RCC 7860 (cell line): ENCODE measurements around the gene PCGF1.
A peak's percentile ranks its signal among the peaks of the same experiment; 100 is the strongest.

Experiments used
- DNase-seq: peaks from one replicate; pipeline ENCODE4 v3.0.0-alpha.2; 2015; ENCODE audit warnings: low spot score
- FAIRE-seq: peaks from 2 replicates; lab custom pipeline; 2012; peaks lifted over from hg19 to GRCh38; lab: Jason Lieb, UNC

The PCGF1 gene

DNA sequence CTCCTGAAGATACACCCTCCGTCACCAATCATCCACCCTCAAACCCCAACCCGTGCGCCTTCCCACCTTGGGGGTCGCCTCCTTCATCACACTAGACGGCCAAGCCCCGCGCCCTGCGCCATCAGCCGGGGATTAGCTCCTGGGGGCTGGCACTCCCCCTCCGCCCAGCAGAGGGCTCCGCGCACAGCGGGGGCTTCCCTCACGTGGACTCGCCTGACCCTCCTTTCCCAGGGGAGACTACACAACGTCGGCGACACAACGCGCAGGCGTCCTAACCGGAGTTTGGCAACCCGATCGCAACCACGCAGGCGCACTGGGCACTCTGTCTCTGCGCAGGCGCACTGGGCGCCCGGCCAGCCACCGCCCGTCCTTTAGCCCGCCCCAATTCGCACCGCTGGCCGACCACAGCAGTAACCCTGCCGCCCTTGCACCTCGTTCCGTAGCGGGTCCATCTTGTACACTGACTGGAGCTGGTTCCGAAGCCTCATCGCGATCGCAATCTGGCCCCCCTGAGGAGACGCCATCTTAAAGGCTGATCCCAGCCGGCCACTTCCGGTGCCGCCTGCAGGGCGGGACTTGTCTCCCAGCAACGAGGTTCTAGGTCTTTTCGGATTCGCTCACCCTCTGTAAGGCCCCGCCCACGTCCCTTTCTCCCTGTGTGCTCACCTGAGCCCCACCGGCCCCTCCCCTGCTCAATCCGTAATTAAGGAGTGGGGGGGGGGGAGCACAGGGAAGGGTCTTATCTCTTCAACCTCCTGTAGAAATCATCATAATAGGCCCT, at the start of gene PCGF1:
Gene PCGF1 (minus strand): TSS at position 551 of the 781 bp plus-strand sequence. CDS start 27 bp downstream, at position 524.
- DNase-seq = peak; percentile 93
- FAIRE-seq = peak; percentile 49

DNA sequence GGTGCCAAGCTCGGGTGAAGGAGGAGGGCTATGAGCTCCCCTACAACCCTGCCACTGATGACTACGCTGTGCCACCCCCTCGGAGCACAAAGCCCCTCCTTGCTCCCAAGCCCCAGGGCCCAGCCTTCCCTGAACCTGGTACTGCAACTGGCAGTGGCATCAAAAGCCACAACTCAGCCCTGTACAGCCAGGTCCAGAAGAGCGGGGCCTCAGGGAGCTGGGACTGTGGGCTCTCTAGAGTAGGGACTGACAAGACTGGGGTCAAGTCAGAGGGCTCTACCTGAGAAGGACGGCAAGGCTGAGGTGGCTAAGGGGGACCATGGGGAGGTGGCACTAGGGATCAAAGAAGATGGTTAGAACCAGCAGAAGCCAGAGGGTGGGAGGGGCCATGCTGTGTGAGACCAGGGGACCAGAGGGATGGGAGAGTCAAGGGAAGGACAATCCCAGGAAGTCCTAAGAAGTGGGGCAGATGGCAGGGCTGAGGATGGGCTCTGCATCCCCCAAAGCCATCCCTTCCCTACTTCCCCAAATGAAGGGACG, 49.4 kb upstream of the PCGF1 start:
- DNase-seq = no peak

DNA sequence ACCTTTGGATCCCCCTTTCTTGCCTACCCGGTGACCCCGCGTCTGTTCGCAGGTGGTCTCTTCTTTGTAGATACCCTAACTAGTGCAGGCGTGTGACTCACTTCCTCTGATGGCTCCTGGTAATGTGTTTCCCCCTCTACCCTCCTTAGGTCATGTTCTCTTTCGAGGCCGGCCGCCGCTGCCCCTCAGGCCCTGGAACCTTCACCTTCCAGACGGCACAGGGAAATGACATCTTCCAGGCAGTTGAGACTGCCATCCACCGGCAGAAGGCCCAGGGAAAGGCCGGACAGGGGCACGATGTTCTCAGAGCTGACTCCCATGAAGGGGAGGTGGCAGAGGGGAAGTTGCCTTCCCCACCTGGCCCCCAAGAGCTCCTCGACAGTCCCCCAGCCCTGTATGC, 48.7 kb upstream of the PCGF1 start:
- FAIRE-seq (no peak), DNase-seq (no peak)

More for the DNA sequence above, 49.4 kb upstream of the PCGF1 start:
- no peak for FAIRE-seq

DNA sequence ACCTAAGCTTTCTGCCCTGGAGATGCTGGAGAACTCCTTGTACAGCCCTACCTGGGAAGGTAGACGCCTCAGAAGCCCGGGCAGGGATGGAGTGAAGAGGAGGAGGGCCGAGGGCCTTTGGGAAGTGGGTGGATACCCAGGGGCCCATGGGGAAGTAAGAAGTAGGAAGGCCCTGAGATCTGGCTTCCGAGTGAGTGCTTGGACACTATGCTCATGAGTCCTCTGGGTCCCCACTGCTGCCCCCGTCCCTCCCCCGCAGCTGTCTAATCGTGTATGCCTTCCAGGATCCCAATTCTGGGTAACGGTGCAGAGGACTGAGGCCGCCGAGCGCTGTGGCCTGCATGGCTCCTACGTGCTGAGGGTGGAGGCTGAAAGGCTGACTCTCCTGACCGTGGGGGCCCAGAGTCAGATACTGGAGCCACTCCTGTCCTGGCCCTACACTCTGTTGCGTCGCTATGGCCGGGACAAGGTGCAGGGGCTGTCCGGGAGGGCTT, 48.2 kb upstream of the PCGF1 start:
- DNase-seq (no peak), FAIRE-seq (no peak)

DNA sequence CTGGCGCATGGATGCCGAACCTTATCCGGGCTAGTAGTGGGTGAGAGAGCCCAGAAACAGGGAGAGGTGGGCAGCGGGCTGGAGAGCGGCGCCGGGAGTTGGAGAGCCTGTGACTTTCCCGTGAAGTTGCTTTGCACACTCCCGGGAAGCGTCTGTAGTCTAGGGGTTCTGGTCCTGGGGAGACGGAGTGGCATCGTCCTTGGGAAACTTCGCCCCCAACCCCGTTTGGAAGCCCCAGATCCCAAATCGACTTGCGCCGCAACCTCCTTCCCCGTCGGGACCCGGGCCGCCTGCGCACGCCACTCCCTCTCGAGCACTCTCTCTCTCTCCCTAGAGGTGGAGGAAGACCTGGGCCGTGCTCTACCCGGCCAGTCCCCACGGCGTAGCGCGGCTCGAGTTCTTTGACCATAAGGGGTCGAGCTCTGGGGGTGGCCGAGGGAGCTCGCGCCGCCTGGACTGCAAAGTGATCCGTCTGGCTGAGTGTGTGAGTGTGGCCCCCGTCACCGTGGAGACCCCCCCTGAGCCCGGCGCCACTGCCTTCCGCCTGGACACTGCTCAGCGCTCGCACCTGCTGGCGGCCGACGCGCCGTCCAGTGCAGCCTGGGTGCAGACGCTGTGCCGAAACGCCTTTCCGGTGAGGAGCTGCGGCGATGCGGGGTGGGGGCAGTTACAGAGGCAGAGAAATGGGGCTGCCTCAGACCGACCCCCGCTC, 47.5 kb upstream of the PCGF1 start:
- FAIRE-seq (no peak), DNase-seq (no peak)

DNA sequence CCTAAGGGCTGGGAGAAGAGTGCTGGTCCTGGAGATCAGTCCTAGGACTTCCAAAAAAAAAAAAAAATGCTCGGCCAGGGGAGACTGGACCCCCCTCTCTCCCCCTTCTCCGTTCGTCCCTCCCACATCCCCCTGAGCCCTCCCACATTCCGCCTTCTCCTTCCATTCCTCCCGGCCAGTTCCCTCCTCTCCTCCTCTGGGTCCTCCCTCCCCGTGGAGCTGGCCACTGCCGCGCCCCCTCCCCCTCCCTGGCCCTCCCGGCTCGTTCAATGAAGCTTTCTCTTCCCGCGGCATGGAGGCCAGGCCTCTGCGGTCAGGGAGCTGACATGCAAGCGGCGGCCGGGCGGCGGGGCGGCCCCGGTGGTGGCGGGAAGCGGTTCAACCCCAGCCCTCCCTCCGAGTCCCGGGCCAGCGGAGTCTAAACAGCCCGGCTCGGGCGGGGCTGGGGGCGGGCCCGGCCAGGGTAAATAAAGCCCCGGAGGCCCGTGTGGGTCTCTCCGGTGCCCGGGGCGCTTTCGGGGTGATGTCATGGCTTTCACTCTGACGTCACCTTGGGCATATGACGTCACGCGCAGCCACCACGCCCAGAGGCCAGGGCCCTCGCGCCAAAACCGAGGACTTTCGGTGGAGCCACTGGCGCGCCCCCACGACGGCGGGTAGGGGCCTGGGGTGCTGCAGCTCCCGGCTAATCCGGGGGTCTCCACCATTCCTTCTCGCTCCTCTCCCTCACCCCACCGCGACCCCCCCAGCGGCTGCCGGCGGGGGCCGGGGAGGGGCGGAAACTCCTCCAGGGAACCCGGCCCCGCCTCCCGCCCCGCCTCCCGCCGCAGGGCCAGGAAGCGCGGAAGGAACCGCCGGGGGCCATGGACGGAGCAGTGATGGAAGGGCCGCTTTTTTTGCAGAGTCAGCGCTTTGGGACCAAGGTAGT, 46.7 kb upstream of the PCGF1 start, which contains the start of the genes DOK1 and LOXL3:
Gene DOK1 (plus strand): TSS at position 829 of the 928 bp plus-strand sequence. CDS start 35 bp downstream, at position 864.
Gene LOXL3 (minus strand): TSS at position 51 of the 928 bp plus-strand sequence. CDS start 1,308 bp downstream, outside the sequence.
- DNase-seq = peak; percentile 65
- no peak for FAIRE-seq

DNA sequence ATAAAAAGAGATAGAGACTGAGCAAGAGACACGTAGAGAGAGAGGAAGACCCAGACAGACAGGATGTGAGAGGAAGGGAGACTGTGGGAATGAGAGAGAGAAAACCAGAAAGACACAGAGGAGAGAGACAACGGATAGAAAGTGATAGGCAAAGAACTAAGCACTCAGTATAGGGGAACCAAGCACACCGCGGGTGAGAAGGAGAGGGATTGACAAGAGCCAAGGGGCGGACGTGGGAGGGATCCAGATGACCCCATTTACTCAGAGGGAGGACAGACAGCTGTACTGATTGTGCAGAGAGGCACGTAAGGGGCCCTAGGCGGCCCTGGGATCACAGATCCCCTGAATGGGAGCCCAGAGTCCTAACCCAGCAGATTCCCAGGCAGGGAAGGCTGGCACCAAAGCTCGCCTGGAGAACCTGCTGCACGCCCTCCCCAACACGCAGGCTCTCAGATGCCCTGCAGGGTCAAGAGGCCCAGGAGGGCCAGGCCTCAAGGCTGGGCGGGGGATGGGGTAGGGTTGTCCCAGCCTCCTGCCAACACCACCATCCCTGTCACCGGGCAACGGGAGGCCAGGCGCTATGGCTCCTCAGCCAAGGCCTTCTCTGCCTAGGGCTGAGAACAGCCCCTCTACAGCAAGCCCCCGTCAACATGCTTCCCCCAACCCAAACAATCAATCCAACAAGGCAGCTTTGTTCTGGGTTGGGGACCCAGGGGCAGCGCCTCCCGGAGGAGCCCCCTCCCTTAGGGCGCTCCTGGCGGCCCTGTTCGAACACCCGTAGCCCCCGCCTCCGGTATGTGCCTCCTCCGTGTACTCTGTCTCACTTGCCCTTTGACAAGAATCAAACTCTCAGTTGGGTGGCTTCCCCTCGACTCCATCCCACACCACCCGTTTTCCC, 45.7 kb upstream of the PCGF1 start:
- DNase-seq (no peak), FAIRE-seq (no peak)

DNA sequence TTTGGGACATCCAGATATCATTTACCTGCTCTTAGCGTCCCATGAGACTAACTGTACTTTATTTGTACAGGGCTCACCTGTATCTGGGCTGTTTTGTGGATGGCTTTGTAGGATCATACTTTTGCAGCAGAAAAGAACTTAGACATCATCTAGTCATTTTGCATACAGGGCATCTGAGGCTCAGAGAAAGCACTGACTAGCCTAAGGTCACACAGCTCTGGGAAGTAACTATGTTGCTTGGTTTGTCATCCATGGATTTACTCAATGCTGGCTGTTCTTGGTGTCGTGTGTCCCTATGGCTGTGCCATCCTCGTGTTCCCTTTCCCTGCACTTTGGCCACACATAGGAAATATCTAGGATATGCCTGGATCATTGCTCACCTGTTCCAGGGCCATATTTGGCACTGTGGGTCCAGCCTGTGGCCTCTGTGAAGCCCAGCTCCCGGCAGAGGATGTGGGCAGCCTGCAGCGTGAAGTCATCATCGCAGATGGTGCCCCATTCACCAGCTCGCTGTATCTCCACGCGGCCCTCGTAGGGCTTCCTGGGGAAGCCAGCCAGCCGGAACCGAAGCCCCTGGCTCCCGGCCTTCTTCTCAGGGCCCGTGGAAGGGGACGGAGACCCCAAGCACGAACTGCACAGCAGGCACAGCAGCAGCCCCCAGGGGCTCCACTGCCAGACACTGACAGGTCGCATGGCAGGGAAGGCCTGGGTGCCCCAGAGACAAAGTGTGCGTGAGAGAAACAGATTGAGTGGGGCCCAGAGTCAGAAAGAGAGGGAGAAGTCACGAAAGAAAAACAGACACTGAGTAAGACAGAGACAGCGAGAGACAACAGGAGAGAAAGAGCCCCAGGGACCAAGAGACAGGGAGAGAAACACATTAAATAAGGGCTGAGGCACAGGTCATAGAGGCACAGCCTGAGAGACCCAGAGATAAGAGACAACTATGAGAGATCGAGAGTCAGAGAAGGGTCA, 44.7 kb upstream of the PCGF1 start:
- FAIRE-seq = no peak
- DNase-seq = no peak

DNA sequence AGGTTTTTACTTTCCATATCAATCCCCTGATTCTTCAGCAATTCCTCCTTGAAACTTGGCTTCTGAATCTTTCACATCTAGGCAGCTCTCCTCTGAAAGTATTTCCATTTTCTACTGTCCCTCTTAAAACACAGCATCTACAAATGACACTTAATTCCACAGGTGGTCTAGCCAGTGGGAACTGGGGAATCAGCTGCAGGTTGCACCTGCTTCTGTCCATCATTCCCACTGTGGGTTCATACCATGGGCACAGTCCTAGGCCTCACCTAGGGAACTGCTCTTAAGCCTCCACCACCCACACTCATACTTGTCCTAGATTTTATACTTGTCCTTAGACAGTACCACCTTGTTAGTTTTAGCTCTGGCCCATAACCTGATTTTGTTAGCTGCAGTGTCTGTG, 44.0 kb upstream of the PCGF1 start:
- FAIRE-seq = no peak
- DNase-seq = no peak

DNA sequence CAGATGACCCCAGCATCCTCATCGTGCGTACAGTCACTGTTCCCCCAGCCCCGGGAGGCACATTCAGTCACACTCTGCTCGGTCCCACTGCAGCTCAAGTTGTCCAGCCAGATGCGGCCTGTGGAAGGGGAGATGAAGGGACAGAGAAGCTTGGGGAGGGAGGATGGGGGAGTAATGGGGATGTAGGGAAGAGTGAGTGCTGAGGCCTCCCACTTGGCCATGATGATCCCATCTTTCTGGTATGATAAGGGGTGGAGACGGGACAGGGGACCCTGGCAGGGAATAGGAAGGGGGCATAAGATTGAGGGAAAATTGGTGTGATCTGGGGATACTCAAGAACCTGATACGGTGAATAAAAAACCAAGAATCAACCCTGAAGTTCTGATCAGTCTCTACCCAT, 42.7 kb upstream of the PCGF1 start:
- no peak for FAIRE-seq

DNA sequence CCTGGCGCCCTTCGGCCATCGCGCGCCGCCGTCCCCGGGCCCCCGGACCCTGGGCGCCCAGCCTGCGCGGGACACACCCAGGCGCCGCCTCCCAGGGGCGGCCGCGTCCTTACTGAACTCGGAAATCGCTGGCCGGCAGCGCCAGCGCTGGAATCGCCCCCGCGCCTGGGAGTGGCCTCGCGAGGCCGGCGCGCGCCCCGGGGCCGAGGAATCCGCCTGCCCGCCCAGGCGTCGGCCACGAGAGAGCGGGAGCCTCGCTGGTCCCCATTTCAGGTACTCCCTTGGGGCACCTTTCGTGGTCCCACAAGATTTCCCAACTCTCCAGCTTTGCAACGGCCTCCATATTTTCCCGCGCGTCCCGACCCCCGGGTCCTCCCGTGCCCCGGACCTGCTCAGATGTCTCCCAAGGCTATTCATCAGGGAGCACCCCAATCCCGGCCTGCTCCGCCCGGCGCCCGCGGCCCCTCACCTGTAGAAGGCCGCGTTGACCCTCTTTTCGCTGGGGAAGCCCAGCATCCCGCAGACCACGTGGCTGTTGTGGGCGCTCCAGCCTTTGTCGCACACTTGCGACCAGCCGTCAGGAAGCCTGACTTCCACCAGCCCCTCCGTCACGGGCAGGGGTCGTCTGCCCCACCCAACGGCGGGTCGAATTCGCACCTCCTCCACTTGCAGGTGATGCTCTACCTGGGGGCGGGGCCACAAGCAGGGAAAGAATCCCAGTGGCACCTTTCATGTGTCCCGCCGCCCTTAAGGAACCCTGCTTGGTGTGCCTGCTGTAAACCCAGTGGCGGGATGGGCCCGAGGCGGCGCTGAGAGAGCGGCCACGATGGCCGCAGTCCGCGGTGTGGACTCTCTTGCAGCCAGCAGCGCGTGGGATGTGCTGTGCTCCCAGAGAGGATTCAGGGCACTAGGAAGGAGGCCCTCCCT, 41.7 kb upstream of the PCGF1 start:
- FAIRE-seq (no peak), DNase-seq (no peak)

More for the DNA sequence above, 42.7 kb upstream of the PCGF1 start:
- DNase-seq = no peak

DNA sequence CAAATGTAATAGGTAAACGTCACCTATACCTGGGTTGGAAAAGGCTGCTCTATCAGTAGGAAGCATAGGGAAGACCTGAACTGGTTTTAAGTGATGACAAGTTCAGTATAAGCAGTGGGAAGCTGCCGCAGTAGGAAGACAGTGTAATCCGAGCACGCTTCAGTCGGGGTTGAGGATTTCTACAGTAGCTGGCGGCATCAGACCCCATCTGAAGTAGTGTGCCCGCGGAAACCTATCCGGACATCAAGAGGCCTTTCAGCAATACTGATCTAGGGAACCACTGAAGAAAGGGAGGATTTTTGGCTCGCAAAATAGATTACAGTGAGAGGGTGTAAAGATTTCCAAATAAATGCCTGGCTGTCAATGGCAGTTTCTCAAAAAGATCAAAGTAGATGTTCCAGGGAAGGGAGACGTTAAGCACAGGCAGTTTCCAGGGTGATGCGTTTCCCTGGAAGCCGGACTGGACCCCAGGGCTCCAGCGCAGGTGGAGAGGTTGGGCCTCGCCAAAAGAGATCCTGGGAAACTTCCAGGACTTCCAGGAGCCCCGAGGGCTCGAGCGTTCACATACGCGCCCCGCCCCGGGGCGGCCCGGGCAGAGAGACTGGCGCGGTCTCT, 40.9 kb upstream of the PCGF1 start:
- DNase-seq (no peak), FAIRE-seq (no peak)

DNA sequence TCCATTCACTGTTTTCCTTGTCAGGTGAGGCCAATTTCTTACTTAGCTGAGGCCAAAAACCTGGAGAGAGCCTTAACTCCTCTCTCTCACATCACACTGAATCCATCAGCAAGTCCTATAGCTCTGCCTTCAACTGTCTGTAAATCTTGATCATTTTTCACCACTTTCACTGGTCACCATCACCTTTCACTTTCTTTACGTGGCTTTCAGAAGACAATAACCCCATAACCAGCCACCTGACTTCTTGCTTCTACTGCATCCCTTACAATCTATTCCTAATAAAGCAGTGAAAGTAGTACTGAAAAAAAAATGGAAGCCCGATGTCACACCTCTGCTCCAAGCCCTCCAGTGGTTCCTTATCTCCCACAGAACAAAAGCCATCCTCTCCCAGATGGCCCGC, 38.5 kb upstream of the PCGF1 start:
- no peak for FAIRE-seq
- no peak for DNase-seq

DNA sequence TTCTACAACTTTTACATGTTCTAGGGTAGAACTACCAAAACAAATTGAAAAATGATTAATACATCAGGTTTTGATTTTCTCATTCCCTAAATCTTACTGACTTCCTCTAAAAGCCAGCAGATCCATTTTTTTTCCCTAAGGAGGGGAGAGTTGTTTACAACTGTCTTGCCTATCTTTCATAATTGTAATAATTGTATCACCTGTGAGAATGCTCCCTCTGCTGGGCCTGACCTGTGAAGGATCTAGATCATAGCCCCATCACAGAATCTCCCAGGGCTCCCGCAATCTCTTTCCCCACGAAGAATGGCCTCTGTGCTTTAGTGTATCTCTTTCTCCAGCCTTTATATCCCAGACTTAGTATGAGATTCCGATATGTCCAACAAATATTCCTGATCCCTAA, 37.1 kb upstream of the PCGF1 start:
- DNase-seq (no peak), FAIRE-seq (no peak)

DNA sequence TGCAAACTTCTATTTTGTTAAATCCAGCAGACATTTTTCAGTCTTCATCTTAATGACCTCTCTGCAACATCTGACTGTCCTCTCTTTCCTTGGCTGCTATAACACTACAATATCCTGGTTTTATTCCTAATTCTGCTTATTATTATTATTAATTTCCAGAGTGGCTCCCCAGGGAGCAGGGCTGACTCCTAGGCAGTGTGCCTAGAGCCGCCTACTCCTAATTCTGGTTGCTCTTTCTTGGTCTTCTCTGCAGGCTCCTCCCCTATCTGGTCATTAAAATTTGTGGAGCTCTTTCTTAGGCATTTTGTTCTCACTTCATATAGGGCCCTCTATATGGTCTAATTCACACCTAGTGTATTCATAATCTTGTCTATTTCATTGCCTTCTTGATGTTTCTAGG, 35.5 kb upstream of the PCGF1 start:
- DNase-seq (no peak), FAIRE-seq (no peak)

DNA sequence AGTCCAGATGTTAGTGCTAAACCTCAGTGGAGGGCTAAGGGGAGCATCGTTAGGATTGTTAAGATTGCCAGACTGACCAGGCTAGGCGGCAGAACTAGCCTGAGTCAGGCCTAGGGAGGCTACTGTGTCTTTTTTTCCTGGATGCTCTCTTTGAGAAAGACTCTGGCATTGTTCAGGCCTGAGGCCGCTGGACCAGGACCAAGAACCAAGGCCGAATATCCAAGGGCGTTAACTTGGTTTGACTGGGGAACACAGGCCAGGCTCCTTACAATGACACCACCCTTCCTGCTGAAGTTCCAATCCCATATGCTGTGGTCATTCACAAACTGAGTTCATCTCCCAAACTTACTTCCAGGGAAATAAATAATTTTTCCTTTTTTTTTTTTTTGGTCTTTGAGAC, 32.8 kb upstream of the PCGF1 start:
- FAIRE-seq (no peak), DNase-seq (no peak)

DNA sequence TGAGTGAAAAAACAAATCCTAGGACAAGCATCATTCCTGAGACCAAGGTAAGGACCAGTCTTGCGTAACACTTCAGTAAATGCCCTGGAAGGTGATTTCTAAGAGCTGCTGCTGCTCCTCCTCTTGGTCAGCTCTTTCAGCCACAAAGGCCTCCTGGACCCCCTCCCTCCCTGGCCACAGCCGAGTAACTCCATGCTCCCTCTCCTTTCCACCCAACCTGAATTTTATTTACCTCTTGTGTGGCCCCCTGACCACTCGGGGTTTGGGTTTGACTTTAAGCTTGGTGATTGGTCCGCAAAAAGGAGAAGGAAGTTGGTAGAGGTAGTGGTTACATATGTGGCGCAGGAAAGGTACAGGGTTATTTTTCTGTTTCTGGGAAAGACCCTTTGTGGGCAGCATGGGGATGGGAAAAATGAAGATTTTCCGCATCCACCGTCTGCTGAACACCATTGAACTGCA, 31.4 kb upstream of the PCGF1 start:
- FAIRE-seq (no peak), DNase-seq (no peak)
